SK-N-SH treated with all-trans-retinoic acid at 6 μM for 48 hours (cell line): ENCODE results near the gene FAM209B.

Experiments used
- CSDC2 ChIP-seq: fragments of 250-450 bp; sonication (Bioruptor Pico); IDR thresholded peaks from 2 replicates; pipeline ENCODE4 v1.5.0; 2020; ENCODE audit warnings: mild to moderate bottlenecking, moderate library complexity
- CSRNP3 ChIP-seq: fragments of 250-450 bp; sonication (Bioruptor Pico); IDR thresholded peaks from 2 replicates; pipeline ENCODE4 v1.5.1; 2021; ENCODE audit warnings: mild to moderate bottlenecking, moderate library complexity
- RARB ChIP-seq: fragments of 250-450 bp; sonication (Bioruptor Pico); IDR thresholded peaks from 2 replicates; pipeline ENCODE4 v1.8.0; 2021; ENCODE audit warnings: mild to moderate bottlenecking, moderate library complexity
- ZNF70 ChIP-seq: fragments of 450-650 bp; formaldehyde crosslinking; IDR thresholded peaks from 2 replicates; pipeline ENCODE4 v1.5.0; 2020; ENCODE audit warnings: mild to moderate bottlenecking, moderate library complexity
- ZNF8 ChIP-seq: fragments of 450-650 bp; formaldehyde crosslinking; IDR thresholded peaks from 2 replicates; pipeline ENCODE4 v1.5.0; 2020; ENCODE audit warnings: mild to moderate bottlenecking, moderate library complexity

GRCh38 chr20:56511926-56512325, 21.1 kb upstream of the FAM209B start:
- TF ChIP-seq CSRNP3 (CRISPR knock-in tag) (no peak), ZNF8 (CRISPR knock-in tag) (no peak), CSDC2 (CRISPR knock-in tag) (no peak), RARB (no peak), ZNF70 (CRISPR knock-in tag) (no peak)
